GM18526 (cell line): ENCODE data around the gene SMS.

Experiments
- POLR2A ChIP-seq: IDR thresholded peaks from 3 replicates; pipeline ENCODE4 v1.6.1; 2011; ENCODE audit not compliant: insufficient read length; ENCODE audit errors: extremely low read depth

SMS gene

GRCh38 chrX:22037911-22038537 lies 97.5 kb downstream of the SMS start:
- TF ChIP-seq POLR2A, result no peak

GRCh38 chrX:22039541-22039940 lies 99.0 kb downstream of the SMS start:
- TF ChIP-seq POLR2A, result no peak

DNA sequence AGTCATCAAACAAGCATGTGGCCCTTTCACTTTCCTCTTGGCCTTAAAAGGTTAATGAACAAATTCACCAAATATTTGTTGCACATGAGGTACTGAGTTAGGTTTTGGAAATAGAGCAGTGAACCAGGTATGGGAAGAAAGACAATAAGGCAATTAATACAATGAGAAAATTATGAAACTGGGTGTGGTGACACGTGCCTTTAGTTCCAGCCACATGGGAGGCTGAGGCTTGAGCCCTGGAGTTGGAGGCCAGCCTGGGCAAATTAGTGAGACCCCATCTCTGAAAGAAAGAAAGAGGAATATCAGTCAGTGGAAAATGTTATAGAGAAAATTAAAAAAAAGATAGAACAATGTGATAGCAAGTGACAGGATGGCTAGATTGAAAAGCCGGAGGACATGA lies 99.7 kb downstream of the SMS start:
- no peak for TF ChIP-seq POLR2A

DNA sequence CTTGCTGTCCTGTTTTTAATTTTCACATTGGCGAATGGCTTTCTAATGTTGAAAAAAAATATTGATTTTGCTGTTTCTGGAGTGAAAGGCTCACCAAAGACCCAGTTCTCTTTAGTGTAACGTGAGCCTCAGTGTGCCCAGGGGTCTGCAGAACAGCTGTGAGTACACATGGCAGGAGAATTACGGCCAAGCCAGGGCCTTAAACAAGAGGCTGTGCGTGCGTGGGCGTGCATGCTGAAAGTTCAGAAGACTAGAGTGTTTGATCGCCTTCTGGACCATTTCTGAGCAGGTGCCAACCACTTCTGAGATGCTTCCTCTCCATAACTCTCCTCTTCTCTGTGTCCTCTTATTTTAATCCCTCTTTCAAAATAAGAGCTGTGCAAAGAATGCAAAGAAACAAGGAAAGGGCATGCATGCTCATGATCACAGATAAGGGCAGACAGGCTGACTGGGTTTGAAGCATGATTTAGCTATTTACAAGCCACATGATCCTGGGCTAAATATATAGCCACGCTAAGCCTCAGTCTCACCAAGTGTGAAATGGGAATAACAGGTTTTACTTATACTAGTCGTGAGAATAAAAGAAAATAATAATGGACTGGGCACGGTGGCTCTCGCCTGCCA lies 101.5 kb downstream of the SMS start:
- no peak for TF ChIP-seq POLR2A

DNA sequence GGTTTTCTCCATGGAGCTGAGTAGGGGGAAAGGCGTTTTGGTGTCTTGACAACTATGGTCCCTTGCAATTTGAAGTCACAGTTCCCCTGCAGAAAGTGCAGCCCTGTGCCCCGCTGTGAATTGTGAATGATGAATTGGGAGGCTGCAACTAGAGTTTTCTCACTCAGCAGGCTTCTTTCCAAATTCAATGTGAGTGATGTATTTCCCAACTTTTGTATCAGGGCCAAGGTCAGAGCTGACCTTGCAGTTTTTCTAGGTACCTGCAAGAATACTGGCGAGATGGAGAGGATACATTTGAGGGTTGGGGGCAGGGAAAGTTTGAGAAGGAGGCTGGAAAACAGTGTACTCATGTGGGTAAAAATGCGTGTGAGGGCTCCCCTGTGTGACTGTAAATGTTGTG lies 103.4 kb downstream of the SMS start:
- TF ChIP-seq POLR2A, result no peak
